Dendritic cell treated with granulocyte-macrophage colony-stimulating factor and Interleukin-4, amounts not matched to agents 40 ng/mL and 50 ng/mL, for 4 days (primary cell): Measurements from ENCODE around the gene MYO1E.

Experiments used
- H3K27ac Mint-ChIP-seq: one replicate; pipeline ENCODE4 v1.8.0; 2022; ENCODE audit warnings: mild to moderate bottlenecking, mixed read lengths
- H3K27me3 Mint-ChIP-seq: one replicate; pipeline ENCODE4 v1.8.0; 2022; ENCODE audit warnings: mild to moderate bottlenecking, mixed read lengths
- H3K36me3 Mint-ChIP-seq: one replicate; pipeline ENCODE4 v1.8.0; 2022; ENCODE audit warnings: low read depth, mixed read lengths
- H3K4me1 Mint-ChIP-seq: one replicate; pipeline ENCODE4 v1.8.0; 2022; ENCODE audit warnings: low read depth, mixed read lengths
- H3K4me3 Mint-ChIP-seq: one replicate; pipeline ENCODE4 v1.8.0; 2022; ENCODE audit warnings: mild to moderate bottlenecking, moderate library complexity, mixed read lengths
- H3K9me3 Mint-ChIP-seq: one replicate; pipeline ENCODE4 v1.8.0; 2022; ENCODE audit warnings: mixed read lengths
- intact Hi-C: fragments of 100-400 bp; cut with micrococcal nuclease; formaldehyde crosslinking; loops from one replicate; pipeline ENCODE4 v1.15.0; 2022

MYO1E gene

GRCh38 chr15:59311195-59311594 is 61.5 kb downstream of the MYO1E start:
- intact Hi-C loops: no loop called here
- no peak overlapping the region for H3K4me3 Mint-ChIP-seq
- peaks cover 70% of the 10 kb centered on the region for H3K4me1 Mint-ChIP-seq
- no peaks in the 10 kb centered on the region for H3K27me3 Mint-ChIP-seq
- H3K27ac Mint-ChIP-seq: peak overlapping the region; percentile 37
- no peaks in the 10 kb centered on the region for H3K9me3 Mint-ChIP-seq
- H3K36me3 Mint-ChIP-seq: peaks cover 15% of the 10 kb centered on the region

DNA sequence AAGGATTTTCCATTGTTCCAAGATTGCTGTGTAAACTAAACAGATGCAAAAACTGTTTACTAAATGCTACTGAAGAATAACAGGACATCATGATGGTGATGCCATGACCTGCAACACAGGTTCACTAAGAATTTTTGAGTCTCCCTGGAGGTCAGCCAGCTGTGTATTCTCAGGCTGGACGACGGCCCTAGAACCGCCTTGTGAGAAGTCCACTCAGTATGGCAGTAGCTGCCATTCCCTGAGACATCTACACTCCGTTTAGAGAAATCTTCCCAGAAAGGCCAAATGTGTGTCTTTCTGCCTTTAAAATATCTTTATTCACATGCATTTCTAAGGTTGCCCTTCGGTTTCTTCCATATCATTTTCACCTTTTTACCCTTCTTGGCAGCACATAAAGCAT is 63.3 kb downstream of the MYO1E start:
- Mint-ChIP-seq H3K9me3 (no peaks in the 10 kb centered on the region), H3K4me1 (peaks cover 76% of the 10 kb centered on the region), H3K27ac (peak overlapping the region; percentile 23), H3K4me3 (no peak overlapping the region), H3K27me3 (no peaks in the 10 kb centered on the region), H3K36me3 (peaks cover 15% of the 10 kb centered on the region)
- intact Hi-C loops: no loop called here

DNA sequence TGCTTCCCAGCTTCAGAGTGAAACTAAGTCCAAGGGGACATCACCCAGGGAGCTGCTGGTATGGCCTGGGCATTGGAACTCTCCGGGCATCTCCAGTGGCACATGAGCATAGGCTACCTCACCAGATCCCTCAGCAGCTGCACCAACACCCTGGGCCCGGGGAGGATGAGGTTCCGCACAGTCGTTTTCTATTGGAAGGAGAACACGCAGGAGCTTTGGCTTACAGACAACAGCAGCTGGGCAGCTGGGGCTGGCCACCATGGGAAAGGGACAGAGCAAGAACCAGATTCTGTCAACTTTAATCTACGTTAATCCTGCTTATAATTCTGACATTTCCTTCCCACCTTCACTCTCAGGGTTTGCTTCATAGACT is 65.5 kb downstream of the MYO1E start:
- Mint-ChIP-seq H3K4me3 (no peak overlapping the region), H3K36me3 (peaks cover 19% of the 10 kb centered on the region), H3K4me1 (peaks cover 64% of the 10 kb centered on the region), H3K27me3 (no peaks in the 10 kb centered on the region), H3K27ac (no peak overlapping the region), H3K9me3 (no peaks in the 10 kb centered on the region)
- intact Hi-C loops: no loop called here

DNA sequence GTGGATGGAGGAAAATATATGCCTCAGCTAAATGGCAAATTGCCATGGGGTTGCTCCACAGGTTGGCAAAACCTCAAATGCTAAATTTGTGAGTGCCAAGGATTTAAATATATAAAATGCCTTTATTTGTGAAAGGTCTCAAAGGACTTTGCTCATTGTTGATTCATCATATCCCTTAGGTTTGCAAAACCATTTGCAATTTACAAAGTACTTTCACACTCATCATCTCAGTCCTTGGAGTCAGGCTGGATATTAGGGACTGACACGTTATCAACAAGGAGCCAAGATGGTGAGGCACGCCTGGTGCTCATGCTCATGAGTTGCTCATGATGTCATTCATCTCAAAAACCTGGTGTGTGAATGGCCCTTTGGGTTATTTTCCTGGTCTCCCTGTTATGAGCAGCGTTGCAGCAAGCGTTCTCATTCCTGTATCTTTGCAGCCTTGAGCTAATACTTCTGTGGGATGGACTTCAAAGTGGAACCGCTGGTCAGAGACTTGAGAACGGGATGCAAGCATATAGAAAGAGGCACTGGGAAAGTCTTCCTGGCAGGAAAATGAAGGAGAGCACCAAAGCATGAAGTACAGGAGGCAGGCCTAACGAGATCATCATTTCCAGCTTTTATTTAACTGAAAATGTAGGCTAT is 66.0 kb downstream of the MYO1E start:
- H3K27ac Mint-ChIP-seq: no peak overlapping the region
- intact Hi-C loops: no loop called here
- peaks cover 64% of the 10 kb centered on the region for H3K4me1 Mint-ChIP-seq
- H3K4me3 Mint-ChIP-seq: no peak overlapping the region
- no peaks in the 10 kb centered on the region for H3K9me3 Mint-ChIP-seq
- no peaks in the 10 kb centered on the region for H3K27me3 Mint-ChIP-seq
- peaks cover 19% of the 10 kb centered on the region for H3K36me3 Mint-ChIP-seq

DNA sequence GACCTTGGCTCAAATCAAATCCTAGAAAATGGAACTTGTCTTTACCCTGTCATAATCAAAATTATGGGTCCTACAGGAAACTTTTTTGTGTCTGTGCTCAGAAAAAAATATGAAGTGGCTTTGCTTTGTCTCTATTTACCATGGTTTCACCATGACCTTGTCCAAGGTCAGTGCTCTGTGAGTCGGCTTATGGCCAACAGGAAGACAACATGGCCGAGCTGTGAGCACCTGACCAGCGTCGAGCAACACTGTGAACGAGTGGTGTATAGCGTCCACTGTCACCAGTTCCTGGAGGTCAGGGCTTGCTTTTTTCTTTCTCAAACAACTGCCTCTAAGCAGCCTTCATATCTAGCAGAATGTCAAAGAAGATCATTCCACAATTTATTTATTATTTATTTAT is 67.9 kb downstream of the MYO1E start:
- intact Hi-C loops: loop anchor here (5.0 kb wide), 2 partner anchors 67 to 128 kb away; partner anchors contain the start of gene MYO1E
- Mint-ChIP-seq H3K9me3 (no peaks in the 10 kb centered on the region), H3K36me3 (peaks cover 11% of the 10 kb centered on the region), H3K27ac (peak overlapping the region; percentile 77), H3K4me1 (peaks cover 60% of the 10 kb centered on the region), H3K27me3 (no peaks in the 10 kb centered on the region), H3K4me3 (no peak overlapping the region)

DNA sequence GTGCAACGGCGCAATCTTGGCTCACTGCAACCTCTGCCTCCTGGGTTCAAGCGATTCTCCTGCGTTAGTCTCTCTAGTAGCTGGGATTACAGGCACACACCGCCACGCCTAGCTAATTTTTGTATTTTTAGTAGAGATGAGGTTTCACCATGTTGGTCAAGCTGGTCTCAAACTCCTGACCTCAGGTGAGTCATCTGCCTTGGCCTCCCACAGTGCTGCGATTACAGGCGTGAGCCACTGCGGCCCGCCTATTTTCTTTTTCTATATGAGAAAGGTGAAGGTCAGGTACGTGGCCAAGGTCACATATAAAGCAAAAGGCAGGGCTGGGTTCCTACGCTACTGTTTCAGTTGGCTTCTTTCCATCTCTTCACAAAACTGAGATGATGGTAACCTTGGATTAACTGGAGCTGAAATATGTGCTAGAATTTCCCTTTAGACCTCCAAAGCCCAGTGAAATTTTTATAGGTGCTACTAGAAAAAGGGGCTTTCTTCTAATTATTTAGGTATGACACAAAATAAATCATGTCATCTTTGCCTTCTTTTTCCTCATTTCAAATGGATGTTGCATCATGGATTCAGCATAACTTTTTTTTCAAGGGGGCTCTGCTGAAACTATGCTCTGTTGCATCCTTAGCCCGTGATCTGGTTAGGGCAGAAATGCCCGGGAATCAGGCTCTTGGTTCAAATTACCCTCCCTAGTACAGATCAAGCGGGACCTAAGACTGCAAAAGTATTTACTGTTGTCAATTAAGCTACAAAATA is 68.5 kb downstream of the MYO1E start:
- intact Hi-C loops: loop anchor here (5.0 kb wide), 2 partner anchors 68 to 127 kb away; partner anchors contain the start of gene MYO1E
- Mint-ChIP-seq H3K27me3 (no peaks in the 10 kb centered on the region), H3K4me3 (no peak overlapping the region), H3K36me3 (peaks cover 9% of the 10 kb centered on the region), H3K27ac (peak overlapping the region; percentile 77), H3K9me3 (no peaks in the 10 kb centered on the region), H3K4me1 (peaks cover 61% of the 10 kb centered on the region)

GRCh38 chr15:59303633-59304032 is 69.0 kb downstream of the MYO1E start:
- H3K27ac Mint-ChIP-seq: peak overlapping the region; percentile 41
- H3K9me3 Mint-ChIP-seq: no peaks in the 10 kb centered on the region
- peaks cover 9% of the 10 kb centered on the region for H3K36me3 Mint-ChIP-seq
- H3K27me3 Mint-ChIP-seq: no peaks in the 10 kb centered on the region
- intact Hi-C loops: loop anchor here (5.0 kb wide), 2 partner anchors 69 to 126 kb away; partner anchors contain the start of gene MYO1E
- no peak overlapping the region for H3K4me3 Mint-ChIP-seq
- peaks cover 58% of the 10 kb centered on the region for H3K4me1 Mint-ChIP-seq

GRCh38 chr15:59303136-59303535 is 69.5 kb downstream of the MYO1E start:
- intact Hi-C loops: loop anchor here (5.0 kb wide), 2 partner anchors 69 to 126 kb away; partner anchors contain the start of gene MYO1E
- H3K27ac Mint-ChIP-seq: peak overlapping the region; percentile 41

GRCh38 chr15:59301527-59301926 is 71.1 kb downstream of the MYO1E start:
- H3K9me3 Mint-ChIP-seq: no peaks in the 10 kb centered on the region
- H3K27ac Mint-ChIP-seq: peak overlapping the region; percentile 87
- H3K36me3 Mint-ChIP-seq: peaks cover 9% of the 10 kb centered on the region
- H3K27me3 Mint-ChIP-seq: no peaks in the 10 kb centered on the region
- intact Hi-C loops: loop anchor here (5.0 kb wide), 2 partner anchors 71 to 124 kb away; partner anchors contain the start of gene MYO1E
- H3K4me3 Mint-ChIP-seq: no peak overlapping the region
- H3K4me1 Mint-ChIP-seq: peaks cover 58% of the 10 kb centered on the region

More at GRCh38 chr15:59303136-59303535, 69.5 kb downstream of the MYO1E start:
- Mint-ChIP-seq H3K4me1 (peaks cover 63% of the 10 kb centered on the region), H3K27me3 (no peaks in the 10 kb centered on the region), H3K4me3 (no peak overlapping the region), H3K36me3 (peaks cover 9% of the 10 kb centered on the region), H3K9me3 (no peaks in the 10 kb centered on the region)

DNA sequence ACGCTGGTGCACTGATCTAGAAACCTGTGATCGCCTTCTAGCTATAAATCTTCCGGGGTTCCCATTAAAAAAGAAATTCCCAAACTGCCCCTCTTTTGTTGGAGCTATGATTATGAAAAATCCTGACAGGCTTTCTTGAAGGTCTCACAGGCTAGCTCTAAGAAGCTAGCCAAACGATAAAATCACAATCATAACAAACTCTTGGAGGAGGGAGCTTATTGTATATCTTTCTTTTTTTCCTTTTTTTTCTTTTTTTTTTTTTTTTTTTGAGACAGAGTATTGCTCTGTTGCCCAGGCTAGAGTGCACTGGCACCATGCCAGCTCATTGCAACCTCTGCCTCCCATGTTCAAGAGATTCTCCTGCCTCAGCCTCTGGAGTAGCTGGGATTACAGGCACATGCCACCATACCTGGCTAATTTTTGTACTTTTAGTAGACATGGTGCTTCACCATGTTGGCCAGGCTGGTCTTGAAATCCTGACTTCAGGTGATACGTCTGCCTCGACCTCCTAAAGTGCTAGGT is 72.0 kb downstream of the MYO1E start:
- H3K4me3 Mint-ChIP-seq: peak overlapping the region; percentile 17
- no peaks in the 10 kb centered on the region for H3K27me3 Mint-ChIP-seq
- intact Hi-C loops: loop anchor here (5.0 kb wide), 2 partner anchors 72 to 123 kb away; partner anchors contain the start of gene MYO1E

DNA sequence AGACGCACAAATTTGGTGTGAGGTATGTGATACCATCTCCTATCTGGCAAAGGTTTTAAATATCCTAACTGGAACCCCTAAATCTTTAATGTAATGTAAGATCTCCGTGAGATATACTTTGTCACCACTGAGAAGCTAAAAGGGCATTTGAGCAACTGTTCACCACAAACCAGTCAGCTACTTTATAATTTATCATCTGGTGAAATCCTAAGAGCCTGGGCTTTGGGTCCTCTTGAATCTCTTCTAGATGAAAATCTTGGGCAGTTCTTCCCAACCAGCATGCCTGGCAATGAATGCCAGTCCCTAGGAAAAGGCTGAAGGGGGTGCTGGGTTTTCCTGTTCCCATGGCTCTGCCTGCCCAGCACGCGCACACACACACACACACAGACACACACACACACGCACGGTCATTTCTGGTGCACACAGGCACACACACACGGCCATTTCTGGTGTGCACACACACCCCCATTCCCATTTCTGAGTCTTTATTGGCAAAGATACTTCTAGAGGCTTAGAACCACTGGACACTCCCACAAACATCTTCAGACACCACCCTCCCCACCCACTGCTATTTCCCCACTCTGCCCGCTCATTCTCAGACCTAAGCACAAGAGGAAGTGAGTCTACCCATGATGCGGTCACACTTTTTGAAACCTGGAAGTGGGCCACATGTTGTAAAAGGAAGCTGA is 72.6 kb downstream of the MYO1E start:
- Mint-ChIP-seq H3K36me3 (peaks cover 12% of the 10 kb centered on the region), H3K27me3 (no peaks in the 10 kb centered on the region), H3K4me3 (peak overlapping the region; percentile 51), H3K27ac (peak overlapping the region; percentile 87), H3K4me1 (peaks cover 63% of the 10 kb centered on the region), H3K9me3 (no peaks in the 10 kb centered on the region)
- intact Hi-C loops: loop anchor here (5.0 kb wide), 2 partner anchors 72 to 123 kb away; partner anchors contain the start of gene MYO1E

More for the DNA sequence above, 72.0 kb downstream of the MYO1E start:
- H3K27ac Mint-ChIP-seq: peak overlapping the region; percentile 87
- no peaks in the 10 kb centered on the region for H3K9me3 Mint-ChIP-seq
- H3K36me3 Mint-ChIP-seq: peaks cover 9% of the 10 kb centered on the region
- H3K4me1 Mint-ChIP-seq: peaks cover 63% of the 10 kb centered on the region

DNA sequence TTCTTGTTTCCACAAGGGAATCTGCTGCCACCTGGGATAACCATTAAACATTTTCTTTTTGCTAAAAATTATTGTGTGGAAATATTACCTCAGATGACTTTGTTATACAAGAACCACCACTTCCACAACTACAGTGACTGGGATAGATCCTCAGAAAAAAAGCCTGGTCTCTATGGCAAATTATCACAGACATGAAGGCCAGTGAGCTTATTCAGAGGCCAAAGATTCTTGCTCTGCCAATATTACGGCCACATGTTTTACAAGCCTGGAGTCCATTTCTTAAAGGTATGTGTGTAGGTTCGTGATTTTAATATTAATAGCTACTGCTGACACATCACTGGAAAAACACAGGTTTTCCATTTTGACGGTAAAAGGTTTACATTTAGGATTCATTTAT is 73.8 kb downstream of the MYO1E start:
- intact Hi-C loops: no loop called here
- Mint-ChIP-seq H3K27ac (peak overlapping the region; percentile 51), H3K27me3 (no peaks in the 10 kb centered on the region), H3K36me3 (peaks cover 16% of the 10 kb centered on the region), H3K9me3 (no peaks in the 10 kb centered on the region), H3K4me1 (peaks cover 69% of the 10 kb centered on the region), H3K4me3 (no peak overlapping the region)

DNA sequence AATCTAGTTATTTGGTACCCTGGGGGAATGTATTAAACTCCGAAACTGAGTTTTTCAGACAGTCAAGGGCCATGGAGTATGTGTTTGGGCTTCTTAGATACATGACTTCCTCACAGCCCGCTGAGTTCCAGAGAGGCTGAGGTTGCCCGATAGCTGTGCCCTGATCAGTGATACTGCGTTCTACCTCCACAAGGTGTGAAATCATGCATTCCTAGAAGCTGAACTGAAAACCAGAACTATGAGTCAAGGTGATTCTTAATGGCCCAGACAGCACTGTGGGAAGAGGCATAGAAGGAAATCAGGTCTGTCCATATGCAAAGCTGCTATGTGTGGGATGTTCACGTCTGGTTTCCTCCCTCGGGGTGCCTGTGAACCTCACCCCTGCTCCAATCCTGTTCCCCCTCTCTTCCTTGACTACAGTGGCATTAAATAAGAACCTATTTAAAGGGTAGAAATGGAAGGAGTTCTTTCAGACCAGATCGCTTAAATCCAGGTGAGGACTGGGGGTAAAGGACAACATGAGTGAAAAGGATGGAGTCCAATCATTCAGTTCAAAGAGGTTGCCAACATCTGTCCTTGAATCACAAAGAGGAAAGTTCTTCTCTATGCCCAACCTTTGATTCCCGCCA is 74.3 kb downstream of the MYO1E start:
- Mint-ChIP-seq H3K9me3 (no peaks in the 10 kb centered on the region), H3K4me3 (no peak overlapping the region), H3K4me1 (peaks cover 67% of the 10 kb centered on the region), H3K27me3 (no peaks in the 10 kb centered on the region), H3K27ac (peak overlapping the region; percentile 51), H3K36me3 (peaks cover 16% of the 10 kb centered on the region)
- intact Hi-C loops: no loop called here
